K562 (cell line): ENCODE measurements around the gene SRP9. TPM values are rescaled to one million over a fixed set of nuclear protein-coding genes. Genes with fewer than 3 reads are reported as not detected.
A peak's percentile ranks its signal among the peaks of the same experiment; 100 is the strongest.

ENCODE experiments used
- BCOR ChIP-seq: fragments of 450-650 bp; IDR thresholded peaks from 2 replicates; pipeline ENCODE4 v1.6.1; 2016
- COPS2 ChIP-seq: fragments of 450-650 bp; conservative IDR thresholded peaks from 2 replicates; pipeline ENCODE4 v1.6.1; 2016; ENCODE audit warnings: mild to moderate bottlenecking, moderate library complexity
- ELF1 ChIP-seq: fragments of 200-800 bp; sonication (Bioruptor generic); IDR thresholded peaks from 2 replicates; pipeline ENCODE4 v1.6.1; 2016; ENCODE audit warnings: missing genetic modification characterization, missing compliant biosample characterization
- HLTF ChIP-seq: fragments of 450-650 bp; IDR thresholded peaks from 2 replicates; pipeline ENCODE4 v1.6.1; 2016
- MEF2D ChIP-seq: conservative IDR thresholded peaks from 2 replicates; pipeline ENCODE4 v1.6.1; 2016; ENCODE audit warnings: low read depth, missing genetic modification characterization, missing compliant biosample characterization
- MIER1 ChIP-seq: fragments of 450-650 bp; IDR thresholded peaks from 2 replicates; pipeline ENCODE4 v1.6.1; 2016; ENCODE audit warnings: antibody characterized with exemption, mild to moderate bottlenecking, low read depth
- MTA3 ChIP-seq: fragments of 450-650 bp; formaldehyde crosslinking; IDR thresholded peaks from 2 replicates; pipeline ENCODE4 v1.6.1; 2017; ENCODE audit warnings: mild to moderate bottlenecking, borderline replicate concordance
- POLR2AphosphoS5 ChIP-seq: IDR thresholded peaks from 2 replicates; pipeline ENCODE4 v1.6.1; 2011; ENCODE audit warnings: mild to moderate bottlenecking, low read depth, low read length, moderate library complexity; ENCODE audit not compliant: control insufficient read depth, insufficient read depth
- POLR3A ChIP-seq: IDR thresholded peaks from 2 replicates; pipeline ENCODE4 v1.6.1; 2011; ENCODE audit warnings: borderline replicate concordance, mild to moderate bottlenecking, moderate library complexity; ENCODE audit not compliant: insufficient read length, insufficient read depth; ENCODE audit errors: extremely low read depth
- RAD21 ChIP-seq, 2 experiments: fragments of 250-450 bp in 1 of 2; fragments of 450-650 bp in 1 of 2; sonication (Bioruptor Pico) in 1 of 2; formaldehyde crosslinking in 1 of 2; IDR thresholded peaks in 1 of 2; conservative IDR thresholded peaks in 1 of 2; 2 replicates each; pipeline versions ENCODE4 v1.4.0 to v1.8.0; 2020 to 2022; ENCODE audit warnings: mild to moderate bottlenecking in 2 of 2, moderate library complexity in 1 of 2
- RBM22 ChIP-seq: fragments of 200-400 bp; formaldehyde crosslinking; IDR thresholded peaks from 2 replicates; pipeline ENCODE4 v1.6.1; 2018; ENCODE audit warnings: low read length, low read depth; ENCODE audit not compliant: poor library complexity, severe bottlenecking
- RFX5 ChIP-seq: IDR thresholded peaks from 2 replicates; pipeline ENCODE4 v1.6.1; 2011; ENCODE audit warnings: low read depth, mild to moderate bottlenecking, improper control_type of control experiment, low read length
- SP2 ChIP-seq: IDR thresholded peaks from 2 replicates; pipeline ENCODE4 v1.6.1; 2011; ENCODE audit warnings: mild to moderate bottlenecking, low read depth, low read length, moderate library complexity; ENCODE audit not compliant: poor library complexity, severe bottlenecking; ENCODE audit errors: extremely low read depth
- TCF7 ChIP-seq: sonication (generic); IDR thresholded peaks from 2 replicates; pipeline ENCODE4 v1.6.1; 2016; ENCODE audit warnings: antibody characterized with exemption, borderline replicate concordance
- ZNF239 ChIP-seq: fragments of 250-450 bp; sonication (Bioruptor Pico); IDR thresholded peaks from 2 replicates; pipeline ENCODE4 v1.4.0; 2020; ENCODE audit warnings: mild to moderate bottlenecking
- polyA plus RNA-seq, 8 experiments: library from polyadenylated mRNA; depleted of rRNA in 4 of 8; stranded (reverse) in 5 of 8; unstranded in 3 of 8; fragments of >200 nt; fragmentation: Nextera tagmentation in 2 of 8; fragmentation: Illumina TruSeq in 1 of 8; extraction: Ambion mirVana in 2 of 8; extraction: Trizol in 1 of 8; gene quantifications; 2 replicates each; pipeline versions ENCODE4 v1.2.1 to v1.2.3, GENCODE V29; 2011 to 2014; ENCODE audit warnings: inconsistent platforms in 1 of 8, missing spikeins in 1 of 8
- total RNA-seq, 7 experiments: library from RNA; depleted of rRNA in 6 of 7; stranded (reverse); fragments of >200 nt in 6 of 7; fragmentation: Illumina TruSeq in 2 of 7; extraction: Trizol in 2 of 7; gene quantifications; 2 replicates each; pipeline versions ENCODE4 v1.2.1 to v1.2.3, GENCODE V29; 2011 to 2021; ENCODE audit warnings: low replicate concordance in 1 of 7
- TF ChIP-seq, protein P1 (sequence below): fragments of 450-650 bp; IDR thresholded peaks from 2 replicates; pipeline ENCODE4 v1.7.0; 2016; ENCODE audit warnings: borderline replicate concordance
- TF ChIP-seq, protein P2 (sequence below): fragments of 250-450 bp; sonication (Bioruptor Pico); IDR thresholded peaks from 2 replicates; pipeline ENCODE4 v1.5.0; 2020; ENCODE audit warnings: mild to moderate bottlenecking, borderline replicate concordance
- TF ChIP-seq, protein P3 (sequence below): fragments of 250-450 bp; sonication (Bioruptor Pico); IDR thresholded peaks from 2 replicates; pipeline ENCODE4 v1.8.0; 2022; ENCODE audit warnings: inconsistent platforms, mild to moderate bottlenecking, moderate library complexity, borderline replicate concordance
- TF ChIP-seq, protein P4 (sequence below): sonication (generic); formaldehyde crosslinking; IDR thresholded peaks from 2 replicates; pipeline ENCODE4 v1.8.0; 2022; ENCODE audit warnings: missing genetic modification reagents, mild to moderate bottlenecking, moderate library complexity, borderline replicate concordance
- TF ChIP-seq, protein P5 (sequence below): fragments of 450-650 bp; conservative IDR thresholded peaks from 2 replicates; pipeline ENCODE4 v1.6.1; 2016; ENCODE audit warnings: missing genetic modification characterization, low read depth, mild to moderate bottlenecking, missing compliant biosample characterization, moderate library complexity

Gene SRP9
- total and polyA plus RNA-seq, 9 of the 15 experiments (the other 6 are each of a cell fraction or from before 2014, with no cell fraction given): 273 to 1,892 (median 668) TPM

DNA sequence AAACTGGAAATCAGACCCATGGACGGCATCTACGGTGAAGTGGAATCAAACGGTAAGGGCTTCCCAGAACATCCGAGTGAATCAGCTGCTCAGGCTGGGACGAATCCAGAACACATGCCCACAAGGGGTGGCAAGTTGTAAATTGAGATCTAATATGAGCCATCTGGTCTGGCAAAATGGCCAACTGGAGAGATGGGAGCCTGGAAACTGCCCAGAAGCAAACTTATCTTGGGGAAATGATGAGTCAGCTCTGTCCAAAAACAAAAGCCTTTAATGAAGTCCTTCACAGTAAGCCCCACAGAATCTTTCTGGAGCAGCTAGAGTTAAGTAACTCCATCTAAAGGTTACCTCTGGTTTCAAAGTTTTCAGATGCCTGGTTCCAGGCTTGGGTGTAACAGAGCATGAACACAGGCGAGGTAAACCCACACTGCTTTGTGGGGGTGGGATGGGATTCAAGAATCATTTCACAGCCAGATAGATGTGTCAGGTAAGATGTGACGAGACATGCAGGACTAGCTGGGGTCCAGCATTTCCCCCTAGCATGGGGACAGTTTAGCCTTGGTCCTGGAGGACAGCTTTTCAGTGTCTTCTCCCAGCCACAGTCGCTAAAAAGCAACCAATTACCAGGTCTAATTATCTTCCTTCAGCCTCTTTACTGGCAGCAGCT, 10.5 kb upstream of the SRP9 start (continued):
- TF ChIP-seq ZNF239 (CRISPR knock-in tag): no peak
- no peak for TF ChIP-seq POLR2AphosphoS5
- TF ChIP-seq TCF7: no peak
- no peak for TF ChIP-seq MEF2D
- TF ChIP-seq RAD21 (CRISPR knock-in tag; conservative IDR thresholded peaks at IDR 0.05 in 1 of 2, IDR thresholded peaks at IDR 0.05 in 1 of 2): no peak
- TF ChIP-seq SP2: no peak
- no peak for TF ChIP-seq BCOR
- TF ChIP-seq POLR3A: no peak
- TF ChIP-seq RFX5: no peak
- TF ChIP-seq MTA3: no peak
- TF ChIP-seq, protein P1, sequence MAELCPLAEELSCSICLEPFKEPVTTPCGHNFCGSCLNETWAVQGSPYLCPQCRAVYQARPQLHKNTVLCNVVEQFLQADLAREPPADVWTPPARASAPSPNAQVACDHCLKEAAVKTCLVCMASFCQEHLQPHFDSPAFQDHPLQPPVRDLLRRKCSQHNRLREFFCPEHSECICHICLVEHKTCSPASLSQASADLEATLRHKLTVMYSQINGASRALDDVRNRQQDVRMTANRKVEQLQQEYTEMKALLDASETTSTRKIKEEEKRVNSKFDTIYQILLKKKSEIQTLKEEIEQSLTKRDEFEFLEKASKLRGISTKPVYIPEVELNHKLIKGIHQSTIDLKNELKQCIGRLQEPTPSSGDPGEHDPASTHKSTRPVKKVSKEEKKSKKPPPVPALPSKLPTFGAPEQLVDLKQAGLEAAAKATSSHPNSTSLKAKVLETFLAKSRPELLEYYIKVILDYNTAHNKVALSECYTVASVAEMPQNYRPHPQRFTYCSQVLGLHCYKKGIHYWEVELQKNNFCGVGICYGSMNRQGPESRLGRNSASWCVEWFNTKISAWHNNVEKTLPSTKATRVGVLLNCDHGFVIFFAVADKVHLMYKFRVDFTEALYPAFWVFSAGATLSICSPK: no peak
- TF ChIP-seq, protein P2, sequence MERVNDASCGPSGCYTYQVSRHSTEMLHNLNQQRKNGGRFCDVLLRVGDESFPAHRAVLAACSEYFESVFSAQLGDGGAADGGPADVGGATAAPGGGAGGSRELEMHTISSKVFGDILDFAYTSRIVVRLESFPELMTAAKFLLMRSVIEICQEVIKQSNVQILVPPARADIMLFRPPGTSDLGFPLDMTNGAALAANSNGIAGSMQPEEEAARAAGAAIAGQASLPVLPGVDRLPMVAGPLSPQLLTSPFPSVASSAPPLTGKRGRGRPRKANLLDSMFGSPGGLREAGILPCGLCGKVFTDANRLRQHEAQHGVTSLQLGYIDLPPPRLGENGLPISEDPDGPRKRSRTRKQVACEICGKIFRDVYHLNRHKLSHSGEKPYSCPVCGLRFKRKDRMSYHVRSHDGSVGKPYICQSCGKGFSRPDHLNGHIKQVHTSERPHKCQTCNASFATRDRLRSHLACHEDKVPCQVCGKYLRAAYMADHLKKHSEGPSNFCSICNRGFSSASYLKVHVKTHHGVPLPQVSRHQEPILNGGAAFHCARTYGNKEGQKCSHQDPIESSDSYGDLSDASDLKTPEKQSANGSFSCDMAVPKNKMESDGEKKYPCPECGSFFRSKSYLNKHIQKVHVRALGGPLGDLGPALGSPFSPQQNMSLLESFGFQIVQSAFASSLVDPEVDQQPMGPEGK (CRISPR knock-in tag): no peak
- TF ChIP-seq, protein P3, sequence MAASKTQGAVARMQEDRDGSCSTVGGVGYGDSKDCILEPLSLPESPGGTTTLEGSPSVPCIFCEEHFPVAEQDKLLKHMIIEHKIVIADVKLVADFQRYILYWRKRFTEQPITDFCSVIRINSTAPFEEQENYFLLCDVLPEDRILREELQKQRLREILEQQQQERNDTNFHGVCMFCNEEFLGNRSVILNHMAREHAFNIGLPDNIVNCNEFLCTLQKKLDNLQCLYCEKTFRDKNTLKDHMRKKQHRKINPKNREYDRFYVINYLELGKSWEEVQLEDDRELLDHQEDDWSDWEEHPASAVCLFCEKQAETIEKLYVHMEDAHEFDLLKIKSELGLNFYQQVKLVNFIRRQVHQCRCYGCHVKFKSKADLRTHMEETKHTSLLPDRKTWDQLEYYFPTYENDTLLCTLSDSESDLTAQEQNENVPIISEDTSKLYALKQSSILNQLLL (CRISPR knock-in tag): no peak
- no peak for TF ChIP-seq HLTF
- no peak for TF ChIP-seq RBM22
- TF ChIP-seq ELF1 (tag): no peak
- TF ChIP-seq, protein P4, sequence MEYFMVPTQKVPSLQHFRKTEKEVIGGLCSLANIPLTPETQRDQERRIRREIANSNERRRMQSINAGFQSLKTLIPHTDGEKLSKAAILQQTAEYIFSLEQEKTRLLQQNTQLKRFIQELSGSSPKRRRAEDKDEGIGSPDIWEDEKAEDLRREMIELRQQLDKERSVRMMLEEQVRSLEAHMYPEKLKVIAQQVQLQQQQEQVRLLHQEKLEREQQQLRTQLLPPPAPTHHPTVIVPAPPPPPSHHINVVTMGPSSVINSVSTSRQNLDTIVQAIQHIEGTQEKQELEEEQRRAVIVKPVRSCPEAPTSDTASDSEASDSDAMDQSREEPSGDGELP (CRISPR knock-in tag): peak; percentile 30; the same call in 1 of the 2 replicates
- TF ChIP-seq, protein P5, sequence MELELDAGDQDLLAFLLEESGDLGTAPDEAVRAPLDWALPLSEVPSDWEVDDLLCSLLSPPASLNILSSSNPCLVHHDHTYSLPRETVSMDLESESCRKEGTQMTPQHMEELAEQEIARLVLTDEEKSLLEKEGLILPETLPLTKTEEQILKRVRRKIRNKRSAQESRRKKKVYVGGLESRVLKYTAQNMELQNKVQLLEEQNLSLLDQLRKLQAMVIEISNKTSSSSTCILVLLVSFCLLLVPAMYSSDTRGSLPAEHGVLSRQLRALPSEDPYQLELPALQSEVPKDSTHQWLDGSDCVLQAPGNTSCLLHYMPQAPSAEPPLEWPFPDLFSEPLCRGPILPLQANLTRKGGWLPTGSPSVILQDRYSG (tag): no peak
- TF ChIP-seq COPS2: no peak
- peak; percentile 96 for TF ChIP-seq MIER1
